A549 (cell line): ENCODE data around the gene ZDHHC19. TPM values are rescaled to one million over a fixed set of nuclear protein-coding genes. Genes with fewer than 3 reads are reported as not detected.

Experiments used
- ATAC-seq, 2 experiments: fragments of 200-7000 bp in 1 of 2; fragments of >200 bp in 1 of 2; cut with Nextera tagmentation in 1 of 2; cut with Tn5 transposase in 1 of 2; 3 replicates each; pipeline versions ENCODE4 v1.8.0 to v1.9.1; 2018 to 2020; ENCODE audit warnings: mild to moderate bottlenecking in 1 of 2, moderate library complexity in 1 of 2
- CTCF ChIA-PET: fragments of 300-600 bp; sonication (Branson Sonifier 250); formaldehyde crosslinking; extraction: SDS; loops from one replicate; lab custom pipeline; 2021; ENCODE audit warnings: antibody characterized with exemption, inconsistent platforms; lab: Yijun Ruan, JAX
- POLR2A ChIA-PET: fragments of 350-600 bp; formaldehyde crosslinking; extraction: SDS; loops from one replicate; lab custom pipeline; 2021; ENCODE audit warnings: antibody characterized with exemption, inconsistent platforms; lab: Yijun Ruan, JAX
- DNase-seq, 2 experiments: peaks; one replicate each; pipeline versions ENCODE4 v3.0.0 to v3.0.0-alpha.2; 2011 to 2016; ENCODE audit warnings: low read depth in 1 of 2, low spot score in 1 of 2
- FAIRE-seq: peaks from 2 replicates; lab custom pipeline; 2011; peaks lifted over from hg19 to GRCh38; lab: Jason Lieb, UNC
- H3K27ac ChIP-seq, 2 experiments: fragments of >200 bp; sonication (Bioruptor Twin); formaldehyde crosslinking; 3 replicates each; pipeline ENCODE4 v1.5.1; 2016 to 2017
- H3K4me1 ChIP-seq: fragments of >200 bp; sonication (Bioruptor Twin); formaldehyde crosslinking; 3 replicates; pipeline ENCODE4 v1.6.1; 2016
- H3K4me2 ChIP-seq: fragments of >200 bp; sonication (Bioruptor Twin); formaldehyde crosslinking; 3 replicates; pipeline ENCODE4 v1.6.1; 2016
- H3K4me3 ChIP-seq: fragments of >200 bp; sonication (Bioruptor Twin); formaldehyde crosslinking; 3 replicates; pipeline ENCODE4 v1.5.1; 2016
- H3K9me3 ChIP-seq: fragments of >200 bp; sonication (Bioruptor Twin); formaldehyde crosslinking; 3 replicates; pipeline ENCODE4 v1.6.1; 2016
- ATOH8 ChIP-seq: fragments of 250-450 bp; sonication (Bioruptor Pico); IDR thresholded peaks from 2 replicates; pipeline ENCODE4 v1.5.0; 2020; ENCODE audit warnings: low read depth, mild to moderate bottlenecking, moderate library complexity
- CBX2 ChIP-seq: fragments of 200-600 bp; sonication (generic); IDR thresholded peaks from 2 replicates; pipeline ENCODE4 v1.6.1; 2016; ENCODE audit warnings: low read depth, mild to moderate bottlenecking, borderline replicate concordance
- CEBPB ChIP-seq, 2 experiments: fragments of >200 bp in 1 of 2; sonication (Bioruptor Twin) in 1 of 2; formaldehyde crosslinking in 1 of 2; IDR thresholded peaks; 2 replicates each; pipeline ENCODE4 v1.6.1; 2012 to 2016
- CHD2 ChIP-seq: fragments of 150-350 bp; IDR thresholded peaks from 2 replicates; pipeline ENCODE4 v1.6.1; 2014; ENCODE audit warnings: low read length; ENCODE audit not compliant: partially characterized antibody
- CHD4 ChIP-seq: fragments of 200-600 bp; sonication (generic); IDR thresholded peaks from 2 replicates; pipeline ENCODE4 v1.6.1; 2016; ENCODE audit warnings: antibody characterized with exemption, mild to moderate bottlenecking, borderline replicate concordance
- E2F6 ChIP-seq: IDR thresholded peaks from 2 replicates; pipeline ENCODE4 v1.6.1; 2012; ENCODE audit warnings: low read depth, borderline replicate concordance
- EP300 ChIP-seq, 2 experiments: fragments of >200 bp; sonication (Bioruptor Twin); formaldehyde crosslinking; IDR thresholded peaks; 2 replicates in 1 of 2; 3 replicates in 1 of 2; pipeline ENCODE4 v1.6.1; 2016 to 2017
- FOXS1 ChIP-seq: fragments of 250-450 bp; sonication (Bioruptor Pico); IDR thresholded peaks from 2 replicates; pipeline ENCODE4 v1.5.0; 2020; ENCODE audit warnings: mild to moderate bottlenecking, moderate library complexity
- HOXB13 ChIP-seq: fragments of 250-450 bp; sonication (Bioruptor Pico); IDR thresholded peaks from 2 replicates; pipeline ENCODE4 v1.5.0; 2020; ENCODE audit warnings: low read depth, mild to moderate bottlenecking, moderate library complexity
- JUNB ChIP-seq: fragments of >200 bp; sonication (Bioruptor Twin); formaldehyde crosslinking; IDR thresholded peaks from 2 replicates; pipeline ENCODE4 v1.6.1; 2016
- POLR2A ChIP-seq: IDR thresholded peaks from 2 replicates; pipeline ENCODE4 v1.6.1; 2012; ENCODE audit warnings: mild to moderate bottlenecking, low read length
- RAD21 ChIP-seq, 2 experiments: fragments of >200 bp in 1 of 2; sonication (Bioruptor Twin) in 1 of 2; formaldehyde crosslinking in 1 of 2; IDR thresholded peaks in 1 of 2; conservative IDR thresholded peaks in 1 of 2; 2 replicates in 1 of 2; 3 replicates in 1 of 2; pipeline ENCODE4 v1.6.1; 2012 to 2018; ENCODE audit warnings: inconsistent platforms in 1 of 2
- RCOR1 ChIP-seq: fragments of 150-350 bp; IDR thresholded peaks from 2 replicates; pipeline ENCODE4 v1.6.1; 2014; ENCODE audit warnings: antibody characterized with exemption, low read length, low read depth
- SREBF2 ChIP-seq: fragments of 450-650 bp; IDR thresholded peaks from 2 replicates; pipeline ENCODE4 v1.6.1; 2014; ENCODE audit warnings: mild to moderate bottlenecking, moderate library complexity
- TFCP2L1 ChIP-seq: fragments of 250-450 bp; sonication (Bioruptor Pico); IDR thresholded peaks from 2 replicates; pipeline ENCODE4 v1.5.0; 2021; ENCODE audit warnings: mild to moderate bottlenecking
- TP53 ChIP-seq: fragments of 250-450 bp; sonication (Bioruptor Pico); IDR thresholded peaks from 2 replicates; pipeline ENCODE4 v1.5.0; 2021; ENCODE audit warnings: mild to moderate bottlenecking, moderate library complexity
- USF2 ChIP-seq: fragments of 450-650 bp; IDR thresholded peaks from 2 replicates; pipeline ENCODE4 v1.6.1; 2014; ENCODE audit warnings: antibody characterized with exemption
- ZNF302 ChIP-seq: fragments of 250-450 bp; sonication (Bioruptor Pico); IDR thresholded peaks from 2 replicates; pipeline ENCODE4 v1.9.0; 2021; ENCODE audit warnings: inconsistent platforms, mild to moderate bottlenecking, moderate library complexity
- whole genome bisulfite sequencing: methylation state at CpG from one replicate; pipeline ENCODE4 v1.1.6; 2017; ENCODE audit errors: missing lambda C conversion rate; 5-methylcytosine and 5-hydroxymethylcytosine counted together
- polyA plus RNA-seq, 4 experiments: library from polyadenylated mRNA; depleted of rRNA in 3 of 4; stranded (reverse); fragments of >200 nt; fragmentation: RNase III in 1 of 4; extraction: RNeasy Plus Mini Kit Qiagen cat#74134 plus additional on column Dnase treatment in 1 of 4; gene quantifications; 2 replicates in 3 of 4; 3 replicates in 1 of 4; pipeline ENCODE4 v1.2.3, GENCODE V29; 2011 to 2017
- TF ChIP-seq, protein P1 (sequence below): fragments of >200 bp; sonication (Bioruptor Twin); formaldehyde crosslinking; IDR thresholded peaks from 3 replicates; pipeline ENCODE4 v1.5.1; 2016

Gene ZDHHC19
- polyA plus RNA-seq, 2 of the 4 experiments (the other 2 are of a cell fraction) = 0.15 TPM; not detected in 1

DNA sequence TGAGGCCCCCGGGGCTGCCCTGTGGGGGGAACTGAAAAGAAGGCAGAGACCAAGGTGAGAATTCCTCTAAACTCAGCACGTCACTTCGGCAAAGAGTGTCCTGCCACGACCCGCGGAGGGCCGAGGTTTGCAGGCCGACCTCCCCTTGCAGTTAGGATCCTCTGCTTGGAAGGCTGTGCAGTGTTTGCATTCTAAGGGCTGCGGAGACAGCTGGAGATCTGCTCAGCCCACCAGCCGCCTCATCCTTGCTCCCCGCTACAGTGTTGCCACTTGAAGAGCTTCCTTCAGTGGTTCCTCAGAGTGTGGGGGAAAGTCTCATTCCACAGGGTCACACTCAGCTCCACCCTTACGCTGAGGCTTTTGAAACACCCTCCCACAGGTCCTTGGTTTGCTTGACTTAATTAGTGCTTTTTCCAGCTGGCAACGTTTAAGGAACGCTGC, 15.9 kb upstream of the ZDHHC19 start (continued):
- no peak for TF ChIP-seq FOXS1
- TF ChIP-seq, all 56 proteins: peak for 0

DNA sequence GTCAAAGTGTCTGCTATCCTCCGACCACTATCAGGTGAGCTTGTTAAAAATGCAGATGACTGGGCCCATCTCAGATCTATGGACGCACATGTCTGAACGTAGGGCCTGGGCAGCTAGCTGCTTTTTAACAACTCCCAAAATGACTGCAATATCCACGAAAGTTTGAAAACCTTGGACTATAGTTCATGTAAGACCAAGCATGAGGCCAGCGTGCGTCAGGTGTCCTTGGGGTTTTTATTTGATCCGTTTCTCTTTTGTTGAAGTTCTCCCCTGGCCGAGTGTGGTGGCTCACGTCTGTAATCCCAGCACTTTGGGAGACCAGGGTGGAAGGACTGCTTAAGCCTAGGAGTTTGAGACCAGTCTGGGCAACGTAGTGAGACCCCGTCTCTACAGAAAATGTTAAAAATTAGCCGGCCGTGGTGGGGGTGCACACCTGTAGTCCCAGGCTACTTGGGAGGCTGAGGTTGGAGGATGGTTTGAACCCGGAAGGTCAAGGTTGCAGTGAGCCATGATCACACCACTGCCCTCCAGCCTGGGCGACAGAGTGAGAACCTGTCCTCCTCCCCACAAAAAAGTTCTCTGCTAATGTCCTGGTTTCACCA, 14.7 kb upstream of the ZDHHC19 start:
- WGBS = 84% methylated on average over 15 of the region's 15 CpGs
- FAIRE-seq (no peak), ATAC-seq (no peak), DNase-seq (no peak)
- CTCF ChIA-PET = interaction anchor here (0.7 kb wide), 1 partner anchor 15 kb away, joined by 3 read pairs; no protein-coding TSS in a partner anchor
- POLR2A ChIA-PET = no interaction called here
- Histone ChIP-seq H3K4me1 (no peaks in the 10 kb centered on the region), H3K9me3 (no peaks in the 10 kb centered on the region), H3K4me2 (no peak overlapping the region), H3K27ac (no peak overlapping the region), H3K4me3 (no peak overlapping the region)
- TF ChIP-seq CHD2 (no peak), RCOR1 (no peak), CHD4 (no peak), ZNF302 (CRISPR knock-in tag) (no peak), E2F6 (no peak), HOXB13 (CRISPR knock-in tag) (no peak)

- ATAC-seq (no peak), DNase-seq (no peak), FAIRE-seq (no peak)
- WGBS = 84% methylated on average over 10 of the region's 10 CpGs
- CTCF ChIA-PET = interaction anchor here (0.7 kb wide), 1 partner anchor 15 kb away, joined by 3 read pairs; no protein-coding TSS in a partner anchor
- POLR2A ChIA-PET = no interaction called here
- no peak overlapping the region for H3K27ac ChIP-seq
- no peak overlapping the region for H3K4me2 ChIP-seq
- H3K9me3 ChIP-seq = no peaks in the 10 kb centered on the region
- H3K4me3 ChIP-seq = no peak overlapping the region
- no peaks in the 10 kb centered on the region for H3K4me1 ChIP-seq
- TF ChIP-seq HOXB13 (CRISPR knock-in tag) (no peak), POLR2A (no peak), JUNB (no peak), USF2 (no peak), ATOH8 (CRISPR knock-in tag) (no peak), EP300 (IDR thresholded peaks at IDR 0.05) (no peak), SREBF2 (no peak), CHD4 (no peak), TP53 (CRISPR knock-in tag) (no peak), ZNF302 (CRISPR knock-in tag) (no peak), RAD21 (conservative IDR thresholded peaks at IDR 0.05 in 1 of 2, IDR thresholded peaks at IDR 0.05 in 1 of 2) (no peak), CBX2 (no peak), TFCP2L1 (CRISPR knock-in tag) (no peak), CEBPB (IDR thresholded peaks at IDR 0.05) (no peak), CHD2 (no peak)
- TF ChIP-seq, protein P1, sequence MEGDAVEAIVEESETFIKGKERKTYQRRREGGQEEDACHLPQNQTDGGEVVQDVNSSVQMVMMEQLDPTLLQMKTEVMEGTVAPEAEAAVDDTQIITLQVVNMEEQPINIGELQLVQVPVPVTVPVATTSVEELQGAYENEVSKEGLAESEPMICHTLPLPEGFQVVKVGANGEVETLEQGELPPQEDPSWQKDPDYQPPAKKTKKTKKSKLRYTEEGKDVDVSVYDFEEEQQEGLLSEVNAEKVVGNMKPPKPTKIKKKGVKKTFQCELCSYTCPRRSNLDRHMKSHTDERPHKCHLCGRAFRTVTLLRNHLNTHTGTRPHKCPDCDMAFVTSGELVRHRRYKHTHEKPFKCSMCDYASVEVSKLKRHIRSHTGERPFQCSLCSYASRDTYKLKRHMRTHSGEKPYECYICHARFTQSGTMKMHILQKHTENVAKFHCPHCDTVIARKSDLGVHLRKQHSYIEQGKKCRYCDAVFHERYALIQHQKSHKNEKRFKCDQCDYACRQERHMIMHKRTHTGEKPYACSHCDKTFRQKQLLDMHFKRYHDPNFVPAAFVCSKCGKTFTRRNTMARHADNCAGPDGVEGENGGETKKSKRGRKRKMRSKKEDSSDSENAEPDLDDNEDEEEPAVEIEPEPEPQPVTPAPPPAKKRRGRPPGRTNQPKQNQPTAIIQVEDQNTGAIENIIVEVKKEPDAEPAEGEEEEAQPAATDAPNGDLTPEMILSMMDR = no peak
These were observed 13.9 kb upstream of the ZDHHC19 start for GRCh38 chr3:196225086-196225485.
